Suprapubic skin (tissue), 4 donors: ENCODE results near the gene SCML2.

Source experiments
- EP300 ChIP-seq: sonication (generic); formaldehyde crosslinking; IDR thresholded peaks from one replicate; pipeline ENCODE4 v1.6.1; 2017; ENCODE audit warnings: antibody characterized with exemption
- POLR2A ChIP-seq, 2 donors: fragments of 450-650 bp; IDR thresholded peaks; one replicate each; pipeline ENCODE4 v1.6.1; 2017; ENCODE audit warnings: antibody characterized with exemption in 2 of 2, mild to moderate bottlenecking in 2 of 2, moderate library complexity in 2 of 2
- POLR2AphosphoS5 ChIP-seq, 3 donors: sonication (generic); formaldehyde crosslinking; IDR thresholded peaks; one replicate each; pipeline ENCODE4 v1.6.1; 2017; ENCODE audit warnings: antibody characterized with exemption in 3 of 3
- TF ChIP-seq, protein P1 (sequence below), 2 donors: fragments of 200-600 bp in 1 of 2; fragments of 450-650 bp in 1 of 2; sonication (generic) in 1 of 2; IDR thresholded peaks; one replicate each; pipeline ENCODE4 v1.5.1; 2016 to 2019; ENCODE audit warnings: antibody characterized with exemption in 2 of 2, mild to moderate bottlenecking in 1 of 2, moderate library complexity in 1 of 2

DNA sequence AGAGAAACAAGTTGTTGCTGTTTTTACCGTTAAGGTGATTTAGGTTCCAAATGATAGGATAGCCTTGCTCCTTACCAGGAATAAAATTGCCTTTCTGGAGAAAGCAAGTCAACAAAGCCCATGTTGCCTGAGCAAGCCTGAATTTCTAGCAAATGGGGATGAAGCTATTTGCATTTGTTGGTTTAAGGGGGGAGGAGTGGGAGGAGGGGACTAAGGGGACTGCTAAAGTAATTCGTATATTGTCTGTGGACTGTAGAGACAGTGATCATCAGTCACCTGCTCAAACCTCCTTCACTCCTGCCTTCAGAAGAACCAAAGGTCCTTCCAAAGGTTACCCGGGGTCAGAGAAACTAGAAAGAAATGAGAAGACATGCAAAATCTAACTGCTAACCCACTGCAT, 65.8 kb downstream of the SCML2 start:
- TF ChIP-seq POLR2AphosphoS5 (IDR thresholded peaks at IDR 0.05) (no peak), EP300 (no peak), POLR2A (IDR thresholded peaks at IDR 0.05) (no peak)
- TF ChIP-seq, protein P1, sequence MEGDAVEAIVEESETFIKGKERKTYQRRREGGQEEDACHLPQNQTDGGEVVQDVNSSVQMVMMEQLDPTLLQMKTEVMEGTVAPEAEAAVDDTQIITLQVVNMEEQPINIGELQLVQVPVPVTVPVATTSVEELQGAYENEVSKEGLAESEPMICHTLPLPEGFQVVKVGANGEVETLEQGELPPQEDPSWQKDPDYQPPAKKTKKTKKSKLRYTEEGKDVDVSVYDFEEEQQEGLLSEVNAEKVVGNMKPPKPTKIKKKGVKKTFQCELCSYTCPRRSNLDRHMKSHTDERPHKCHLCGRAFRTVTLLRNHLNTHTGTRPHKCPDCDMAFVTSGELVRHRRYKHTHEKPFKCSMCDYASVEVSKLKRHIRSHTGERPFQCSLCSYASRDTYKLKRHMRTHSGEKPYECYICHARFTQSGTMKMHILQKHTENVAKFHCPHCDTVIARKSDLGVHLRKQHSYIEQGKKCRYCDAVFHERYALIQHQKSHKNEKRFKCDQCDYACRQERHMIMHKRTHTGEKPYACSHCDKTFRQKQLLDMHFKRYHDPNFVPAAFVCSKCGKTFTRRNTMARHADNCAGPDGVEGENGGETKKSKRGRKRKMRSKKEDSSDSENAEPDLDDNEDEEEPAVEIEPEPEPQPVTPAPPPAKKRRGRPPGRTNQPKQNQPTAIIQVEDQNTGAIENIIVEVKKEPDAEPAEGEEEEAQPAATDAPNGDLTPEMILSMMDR (IDR thresholded peaks at IDR 0.05): no peak
